HG03045 (cell line): ENCODE results near the gene KCNH4.
A peak's percentile ranks its signal among the peaks of the same experiment; 100 is the strongest.

Experiments
- ATAC-seq: cut with Tn5 transposase; IDR thresholded peaks from one replicate; pipeline ENCODE4 v1.9.1; 2021; ENCODE audit warnings: mild to moderate bottlenecking, moderate library complexity; ENCODE audit not compliant: unreplicated experiment

KCNH4 gene

GRCh38 chr17:42120161-42120769 lies 60.7 kb downstream of the KCNH4 start:
- no peak for ATAC-seq

DNA sequence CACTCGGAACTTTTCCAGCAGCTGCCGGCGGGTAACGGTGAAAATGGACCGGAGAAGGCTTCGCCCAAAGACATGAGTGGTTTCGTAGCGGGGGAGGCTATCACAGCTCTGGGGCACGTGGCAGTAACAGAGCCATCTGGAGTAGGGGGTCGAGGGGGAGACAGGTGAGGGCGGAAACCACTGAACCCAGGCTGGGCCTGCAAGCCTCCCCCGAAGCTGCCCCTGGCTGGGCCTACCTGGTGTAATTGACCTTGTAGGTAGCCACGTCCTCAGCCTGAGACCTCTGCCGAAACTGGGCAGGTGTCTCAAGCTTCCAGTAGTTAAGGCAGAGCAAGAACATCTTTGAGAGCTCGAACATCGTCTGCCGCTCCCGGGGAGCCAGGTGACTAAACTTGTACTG lies 61.6 kb downstream of the KCNH4 start:
- ATAC-seq, result no peak

GRCh38 chr17:42118545-42118944 lies 62.4 kb downstream of the KCNH4 start:
- ATAC-seq, result no peak

GRCh38 chr17:42118126-42118510 lies 62.8 kb downstream of the KCNH4 start:
- ATAC-seq, result no peak

DNA sequence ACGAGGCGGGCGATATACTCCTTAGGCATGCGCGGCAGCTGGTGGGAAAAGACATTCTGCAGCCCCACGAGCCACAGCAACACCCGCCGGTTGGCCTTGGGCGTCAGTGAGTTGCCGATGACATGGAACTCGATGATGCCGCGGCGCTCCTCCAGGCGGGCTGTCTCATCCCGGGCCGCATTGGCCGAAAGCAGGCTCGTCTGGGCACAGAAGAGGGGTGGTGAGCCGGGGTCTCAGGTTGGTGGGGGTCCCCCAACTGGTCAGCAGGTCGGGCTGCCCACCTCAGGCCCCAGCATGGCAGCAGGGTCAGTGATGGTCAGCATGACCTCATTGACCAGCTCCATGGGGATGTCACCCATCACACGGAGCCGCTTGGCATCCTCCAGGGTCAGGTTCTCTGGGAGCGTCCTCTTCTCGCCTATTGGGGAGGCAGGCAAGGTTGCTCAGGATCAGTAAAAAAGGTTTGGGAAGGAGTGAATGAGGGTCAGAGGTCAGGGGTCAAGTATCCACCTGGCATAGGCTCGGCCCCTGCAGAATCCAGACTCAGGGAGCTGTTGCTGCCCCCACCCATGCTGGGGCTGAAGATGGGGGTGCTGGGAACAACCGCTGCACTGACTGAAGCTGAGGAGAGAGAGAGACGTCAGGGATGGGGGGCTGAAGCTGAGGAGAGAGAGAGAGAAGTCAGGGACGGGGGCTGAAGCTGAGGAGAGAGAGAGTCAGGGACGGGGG lies 63.4 kb downstream of the KCNH4 start:
- ATAC-seq, result no peak

DNA sequence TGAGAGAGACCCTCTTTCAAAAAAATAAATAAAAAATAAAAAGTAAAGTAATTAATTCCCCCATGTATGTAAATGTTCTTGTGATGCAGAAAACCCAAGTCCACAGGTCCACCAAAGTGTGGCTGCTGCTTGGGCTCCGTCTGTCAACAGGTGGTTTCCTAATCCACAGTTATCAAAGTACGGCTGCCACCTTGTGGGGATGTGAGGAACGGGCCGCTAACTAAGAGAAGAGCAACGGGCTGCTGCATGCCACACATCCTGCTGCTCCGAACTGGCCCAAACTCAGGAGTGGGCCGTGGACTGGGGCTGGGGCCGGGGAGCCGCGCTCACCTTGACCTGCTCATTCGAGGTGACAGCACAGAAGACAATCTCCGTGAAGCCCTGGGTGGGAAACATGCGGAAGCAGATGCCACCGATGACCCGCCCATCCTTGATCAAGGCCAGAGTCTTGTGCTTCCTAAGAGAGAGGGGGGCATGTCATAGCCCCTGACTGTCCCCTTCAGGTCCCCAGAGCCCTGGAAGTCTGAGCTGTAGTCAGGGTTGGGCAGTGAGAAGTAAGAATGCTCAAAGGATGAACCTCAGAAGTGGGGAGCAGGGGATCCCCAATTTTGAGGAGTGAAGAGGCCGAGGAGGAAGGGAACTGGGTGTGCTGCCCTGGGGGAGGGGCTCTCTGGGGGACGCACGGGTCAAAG lies 64.1 kb downstream of the KCNH4 start:
- ATAC-seq, result no peak

- ATAC-seq, result no peak
Observed at GRCh38 chr17:42114118-42114517, 66.8 kb downstream of the KCNH4 start.

- no peak for ATAC-seq
Observed at GRCh38 chr17:42113293-42114069, 67.5 kb downstream of the KCNH4 start.

GRCh38 chr17:42112552-42113176 lies 68.3 kb downstream of the KCNH4 start, which contains the start of gene DHX58:
DHX58 (minus strand) TSS chr17:42112714; CDS start chr17:42111892, 822 bp downstream.
- peak; percentile 65 for ATAC-seq

GRCh38 chr17:42111871-42112551 lies 68.9 kb downstream of the KCNH4 start:
- ATAC-seq, result peak; percentile 2

DNA sequence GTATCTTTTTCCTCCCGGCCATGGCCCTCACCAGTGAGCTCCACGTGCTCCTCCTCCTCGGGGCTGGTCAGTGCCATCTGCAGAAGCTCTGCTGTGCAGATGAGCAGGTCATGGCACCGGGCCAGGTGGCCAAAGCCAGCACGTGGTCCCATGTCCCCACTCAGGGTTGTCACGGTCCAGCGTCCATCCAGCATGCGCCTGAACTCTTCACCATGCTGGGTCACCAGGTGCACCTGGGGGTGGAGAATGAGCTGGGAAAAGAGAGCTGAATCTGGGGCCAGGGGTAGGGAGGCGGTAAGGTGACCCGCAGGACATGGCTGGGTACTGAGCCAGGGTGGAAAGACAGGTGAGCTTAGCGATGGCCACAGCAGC lies 69.7 kb downstream of the KCNH4 start:
- no peak for ATAC-seq

- ATAC-seq, result no peak
Observed at GRCh38 chr17:42110301-42111264, 70.4 kb downstream of the KCNH4 start.

DNA sequence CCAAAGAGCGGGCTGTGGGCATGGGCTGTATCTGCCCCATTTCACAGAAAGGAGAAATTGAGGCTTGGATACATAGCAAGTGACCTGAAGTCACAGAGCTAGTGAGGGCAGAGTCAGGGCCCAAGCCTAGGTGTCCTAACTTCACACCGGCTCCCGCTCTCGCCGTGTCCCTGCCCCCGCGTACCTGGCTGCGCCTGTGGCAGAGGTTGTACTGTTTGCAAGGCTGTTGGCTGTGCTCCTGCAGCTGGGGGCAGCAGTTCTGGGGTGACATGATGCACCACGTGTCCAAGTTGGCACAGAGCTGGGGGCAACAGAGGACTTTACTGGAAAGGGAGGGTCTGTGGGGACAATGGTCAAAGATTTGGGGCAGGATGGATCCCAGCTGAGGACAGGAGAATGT lies 71.9 kb downstream of the KCNH4 start:
- ATAC-seq, result no peak

GRCh38 chr17:42107597-42108576 lies 73.1 kb downstream of the KCNH4 start:
- peak; percentile 63 for ATAC-seq

DNA sequence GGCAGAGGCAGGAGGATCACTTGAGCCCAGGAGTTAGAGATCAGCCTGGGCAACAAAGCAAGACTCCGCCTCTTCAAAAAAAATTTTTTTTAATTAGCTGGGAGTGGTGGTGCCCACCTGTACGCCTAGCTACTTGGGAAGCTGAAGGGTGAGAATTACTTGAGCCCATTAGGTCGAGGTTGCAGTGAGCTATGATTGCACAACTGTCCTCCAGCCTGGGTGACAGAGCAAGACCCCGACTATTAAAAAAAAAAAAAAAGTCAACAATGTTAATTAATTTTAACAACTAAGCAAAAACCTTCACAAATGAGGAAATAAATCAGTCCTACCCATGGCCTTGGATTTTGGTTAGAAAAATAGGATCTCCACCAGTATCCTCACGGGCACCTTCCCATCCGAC lies 73.8 kb downstream of the KCNH4 start:
- no peak for ATAC-seq
